HG03342 (cell line): ENCODE data around the gene DSTN.

ENCODE experiments used
- ATAC-seq: cut with Tn5 transposase; IDR thresholded peaks from one replicate; pipeline ENCODE4 v1.9.1; 2021; ENCODE audit warnings: mild to moderate bottlenecking, moderate library complexity; ENCODE audit not compliant: unreplicated experiment

DSTN gene

DNA sequence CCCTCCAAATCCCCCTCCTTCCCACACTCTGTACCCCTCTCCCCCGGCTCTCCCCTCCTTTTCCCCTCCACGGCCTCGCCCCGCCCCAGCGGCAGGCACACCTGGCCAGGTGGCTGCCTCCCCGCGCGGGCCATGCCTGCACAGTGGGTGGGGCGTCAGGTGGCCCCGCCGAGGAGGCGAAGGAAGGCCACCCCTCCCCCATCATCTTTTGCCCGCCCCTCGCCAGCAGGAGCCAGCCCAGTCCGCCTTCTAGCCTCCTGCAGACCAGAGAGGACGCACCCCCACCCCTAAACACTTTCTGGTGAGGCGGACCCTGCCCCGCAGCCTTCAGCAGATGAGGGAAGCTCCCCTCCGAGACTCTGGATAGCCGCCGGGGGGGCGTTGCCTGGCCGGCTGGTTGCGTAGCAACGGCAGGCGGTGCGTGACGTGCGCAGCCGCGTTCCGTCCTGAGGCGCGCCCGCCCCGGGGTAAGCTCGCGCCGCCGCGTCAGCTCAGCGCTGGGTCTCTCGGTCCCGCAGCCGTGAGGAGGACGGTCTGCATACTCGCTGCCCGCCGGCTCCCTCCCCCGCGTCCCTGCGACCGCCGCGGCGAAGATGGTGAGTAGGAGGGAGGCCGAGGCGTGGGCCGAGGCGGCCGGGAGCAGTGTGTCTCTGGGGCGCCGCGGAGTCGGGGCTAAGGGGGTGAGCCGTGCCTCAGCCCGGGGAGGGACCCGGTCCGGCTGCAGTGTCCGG, at the start of gene DSTN:
Gene DSTN (plus strand): TSS at position 460 of the 731 bp plus-strand sequence. CDS start 134 bp downstream, at position 594.
- peak; percentile 93 for ATAC-seq

DNA sequence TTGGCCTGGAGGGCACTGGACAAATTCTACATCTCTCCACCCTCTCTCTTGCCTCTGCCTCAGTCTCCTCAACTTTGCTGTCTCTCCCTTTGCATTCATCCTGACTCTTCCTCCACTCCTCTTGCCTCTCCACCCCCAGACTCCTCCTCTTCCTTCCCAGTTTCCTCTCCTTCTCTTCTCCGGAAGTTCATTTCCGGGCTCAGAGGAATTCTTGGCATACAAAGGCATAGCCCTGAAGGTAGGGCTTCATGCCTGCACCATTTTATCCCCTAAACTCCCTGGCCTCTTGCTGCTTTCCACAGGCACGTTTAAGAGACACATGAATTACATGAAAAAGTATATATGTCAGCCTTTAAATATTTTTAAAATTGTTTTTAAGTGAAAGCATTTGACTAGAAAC, 49.3 kb upstream of the DSTN start:
- no peak for ATAC-seq

DNA sequence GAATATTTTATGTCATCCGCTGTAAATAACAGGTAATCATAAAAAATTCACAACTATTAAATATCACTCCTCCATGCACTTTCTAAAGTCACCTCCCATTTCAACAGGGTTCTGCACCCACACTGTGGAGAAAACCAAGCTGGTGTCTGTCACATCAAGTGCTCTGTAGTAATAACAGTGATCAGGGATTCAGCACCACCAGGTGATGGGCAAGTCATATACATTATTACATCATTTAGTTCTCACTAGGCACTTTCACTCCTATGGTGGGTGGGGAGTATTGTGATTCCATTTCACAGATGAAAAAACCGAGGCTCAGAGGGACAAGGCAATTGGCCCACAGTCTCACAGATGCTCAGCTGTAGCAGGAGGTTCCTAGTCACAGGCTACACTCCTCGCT, 47.3 kb upstream of the DSTN start:
- ATAC-seq: no peak

DNA sequence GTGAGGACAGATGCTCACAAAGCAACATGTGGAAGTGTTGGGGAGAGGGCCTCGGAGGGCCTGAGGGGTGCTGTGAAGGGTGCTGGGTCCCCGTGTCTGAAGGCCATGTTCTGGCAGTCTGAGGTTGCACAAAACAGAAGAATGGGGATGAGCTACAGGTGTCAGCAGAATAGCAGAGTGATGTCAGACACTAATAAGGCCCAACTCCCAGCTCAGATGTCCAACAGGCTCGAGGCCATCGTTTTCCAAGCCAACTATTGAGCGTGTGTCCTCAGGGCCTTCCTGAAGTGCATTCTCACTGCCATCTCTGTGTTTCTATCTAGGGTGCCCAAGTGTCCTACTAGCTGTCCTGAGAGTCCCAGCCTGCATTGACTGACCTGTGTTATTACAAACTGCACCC, 46.5 kb upstream of the DSTN start:
- ATAC-seq: no peak

DNA sequence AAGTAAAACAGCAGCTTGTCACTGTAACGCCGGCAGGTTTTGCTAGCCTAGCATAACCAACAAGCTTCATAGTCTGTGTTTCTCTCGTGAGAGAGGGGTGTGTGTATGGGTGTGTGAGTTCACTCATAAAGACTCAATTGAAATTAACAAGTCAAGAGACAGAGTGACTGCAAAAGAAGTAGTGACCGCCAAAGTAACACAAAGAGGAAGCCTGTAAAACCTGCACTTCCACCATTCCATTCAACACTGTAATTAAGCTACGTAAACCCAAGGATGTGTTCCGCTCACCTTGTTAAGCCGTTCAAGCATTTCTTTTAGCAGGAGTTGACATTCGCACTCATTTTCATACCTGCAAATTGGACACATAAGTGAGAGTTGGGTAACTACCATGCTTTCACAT, 45.3 kb upstream of the DSTN start:
- no peak for ATAC-seq

DNA sequence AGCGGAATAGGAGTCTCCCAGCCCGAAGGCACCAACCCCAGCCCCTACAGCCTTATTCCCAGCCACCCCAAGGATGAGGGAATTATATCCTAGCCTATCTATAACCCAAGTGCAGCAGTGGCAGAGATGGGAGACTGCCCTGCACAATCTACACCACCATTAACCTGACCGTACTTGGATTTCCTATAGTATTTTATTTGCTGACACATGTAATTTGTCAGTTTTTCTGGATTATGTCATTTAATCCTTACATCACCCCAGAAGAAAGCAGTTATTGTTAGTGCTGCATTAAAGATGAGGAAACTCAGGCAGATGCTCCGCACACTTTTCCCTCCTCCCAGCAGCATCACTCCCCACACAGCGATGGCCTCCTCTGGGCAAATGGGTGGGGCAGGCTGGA, 44.7 kb upstream of the DSTN start:
- ATAC-seq: no peak

DNA sequence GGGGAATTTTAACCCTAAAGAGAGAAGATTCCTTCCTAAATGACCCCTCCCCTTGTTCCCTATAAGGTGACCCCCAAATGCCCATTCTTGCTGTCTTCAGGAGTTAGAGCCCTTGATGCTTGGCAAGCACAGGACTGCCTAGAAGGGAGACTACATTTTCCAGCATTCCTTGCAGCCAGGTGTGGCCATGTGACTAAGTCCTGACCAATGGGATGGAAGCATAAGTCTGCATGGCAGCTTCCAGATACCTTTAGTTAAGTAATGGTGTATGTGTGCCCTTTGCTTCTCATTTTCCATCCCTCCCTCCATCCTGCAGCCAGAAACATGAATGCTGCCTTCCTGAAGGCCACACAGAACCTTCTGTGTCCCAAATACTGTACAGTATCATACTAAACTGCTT, 44.2 kb upstream of the DSTN start:
- peak; percentile 56 for ATAC-seq

DNA sequence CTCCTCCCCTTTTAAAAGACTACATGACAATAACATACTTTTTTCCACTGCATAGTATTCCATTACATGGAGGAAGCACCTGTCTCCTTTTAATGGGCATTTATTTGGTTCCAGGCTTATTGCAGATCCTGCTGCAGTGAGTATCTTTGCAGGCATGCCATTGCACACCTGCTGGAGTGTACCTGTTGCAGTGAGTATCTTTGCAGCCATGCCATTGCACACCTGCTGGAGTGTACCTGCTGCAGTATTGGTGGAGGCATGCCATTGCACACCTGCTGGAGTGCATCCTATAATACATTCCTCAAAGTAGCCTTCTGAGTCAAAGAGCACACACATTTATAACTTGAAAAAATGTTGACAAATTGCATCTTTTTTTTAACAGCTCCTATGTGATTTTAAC, 40.3 kb upstream of the DSTN start:
- no peak for ATAC-seq

DNA sequence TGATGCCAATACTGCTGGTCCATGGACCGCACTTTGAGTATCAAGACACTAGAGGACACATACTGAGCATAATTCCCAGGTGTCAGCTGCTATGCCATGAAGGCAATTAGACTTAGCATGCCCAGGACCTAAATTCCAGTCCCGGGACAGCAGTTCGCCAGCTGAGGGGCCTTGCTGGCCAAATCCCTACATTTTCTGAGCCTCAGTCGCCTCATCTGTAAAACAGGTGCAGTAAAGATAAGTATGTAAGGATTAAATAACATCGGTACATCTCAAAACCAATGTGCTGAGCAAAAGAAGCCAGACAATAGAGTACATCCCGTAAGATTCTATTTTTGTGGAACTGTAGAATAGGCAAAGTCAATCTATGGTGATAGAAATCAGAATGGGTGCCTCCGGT, 39.7 kb upstream of the DSTN start:
- no peak for ATAC-seq

DNA sequence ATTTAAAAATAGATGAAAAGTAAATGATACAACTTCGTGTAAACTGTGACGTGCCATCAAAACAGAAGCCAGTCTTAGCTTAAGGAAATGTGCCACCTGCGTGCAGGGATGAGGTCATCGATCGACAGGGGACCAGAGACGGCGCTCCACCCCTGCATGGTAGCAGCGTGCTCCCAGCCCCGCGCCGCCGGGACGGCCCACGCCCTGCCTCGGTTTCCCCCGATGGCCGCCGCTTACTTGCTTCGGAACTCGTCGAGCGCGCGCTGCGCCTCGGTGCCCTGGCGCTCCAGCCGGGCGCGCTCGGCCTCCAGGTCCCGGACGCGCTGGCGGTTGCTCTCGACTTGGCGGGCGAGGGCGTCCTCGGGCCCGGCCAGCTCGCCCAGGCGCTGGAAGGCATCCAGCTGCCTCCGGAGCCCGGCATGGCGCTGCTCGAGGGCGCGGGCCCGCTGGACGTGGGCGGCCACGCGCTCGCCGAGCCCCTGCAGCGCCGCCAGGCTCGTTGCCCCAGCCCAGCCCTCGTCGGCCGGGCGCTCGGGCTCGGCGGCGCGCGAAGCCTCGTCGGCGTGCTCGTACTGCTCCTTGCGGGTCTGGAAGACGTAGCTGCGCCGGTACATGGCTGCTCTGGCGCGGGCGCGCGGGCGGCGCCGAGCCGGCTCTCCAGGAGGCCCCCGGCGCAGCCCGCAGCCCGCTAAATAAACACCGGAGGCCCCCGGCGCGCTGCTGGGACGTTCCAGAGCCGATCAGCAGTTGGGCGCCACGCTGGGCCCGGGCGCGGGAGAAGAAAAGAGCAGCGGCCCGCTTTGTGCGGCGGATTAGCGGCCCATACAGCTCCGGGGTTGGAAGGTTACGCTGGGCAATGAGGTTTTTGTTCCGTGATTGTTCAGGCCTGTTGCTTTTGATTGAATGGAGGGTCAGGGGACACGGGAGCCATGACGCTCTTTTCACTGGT, 38.9 kb upstream of the DSTN start, which contains the start of gene BFSP1:
Gene BFSP1 (minus strand): TSS at position 664 of the 949 bp plus-strand sequence. CDS start 50 bp downstream, at position 614.
- ATAC-seq: no peak

DNA sequence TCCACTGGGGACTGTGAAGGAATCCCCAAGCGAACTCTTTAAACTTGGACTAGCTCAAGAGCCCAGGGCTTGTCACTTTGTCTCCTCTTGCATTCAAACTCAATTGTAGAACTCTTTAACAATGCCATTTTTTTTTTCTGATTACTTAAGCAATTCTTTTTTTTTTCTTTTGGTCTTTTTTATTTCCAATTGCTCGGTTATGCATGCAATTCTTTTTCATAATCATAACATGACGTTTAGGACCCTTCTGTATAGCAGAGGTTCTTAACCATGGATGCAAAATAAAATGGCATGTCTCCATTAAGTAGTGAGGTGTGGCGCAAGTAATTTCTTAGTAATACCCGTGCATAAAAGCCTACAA, 38.2 kb upstream of the DSTN start:
- no peak for ATAC-seq

DNA sequence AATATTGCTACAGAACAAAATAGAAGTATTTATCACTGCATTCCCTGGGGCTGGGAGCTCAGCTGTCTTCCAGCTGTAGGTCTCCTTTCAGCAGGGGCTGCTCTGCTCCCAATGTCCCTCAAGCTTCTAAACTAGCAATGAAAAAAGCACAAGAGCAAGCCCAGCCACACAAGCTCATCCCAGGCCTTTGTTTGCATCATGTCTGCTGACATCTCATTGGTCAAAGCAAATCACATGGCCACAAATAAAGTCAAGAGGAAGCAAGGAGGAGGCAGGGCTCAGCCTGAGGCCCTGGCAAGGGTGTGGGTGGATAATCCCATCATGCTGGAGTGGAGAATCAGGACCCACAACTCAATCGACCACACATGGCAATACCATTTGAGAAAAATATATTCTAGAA, 36.5 kb upstream of the DSTN start:
- no peak for ATAC-seq

DNA sequence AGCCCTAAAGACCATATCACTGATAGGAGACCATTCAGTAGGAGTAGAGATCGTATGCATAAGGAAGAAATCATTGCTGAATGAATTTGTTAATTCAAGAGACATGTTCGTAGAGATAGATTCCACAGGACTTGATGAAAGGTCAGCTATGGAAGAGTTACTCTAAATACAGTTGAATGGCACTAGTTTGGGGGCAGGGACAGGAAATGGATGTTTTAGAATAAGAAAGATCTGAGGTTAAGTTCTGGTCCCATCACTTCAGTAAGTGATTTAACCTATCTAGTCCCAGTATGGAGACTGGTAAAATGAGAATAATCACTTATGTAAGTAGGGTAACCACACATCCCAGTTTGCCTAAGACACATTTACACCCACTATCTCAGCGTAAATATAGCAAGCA, 35.8 kb upstream of the DSTN start:
- ATAC-seq: no peak

DNA sequence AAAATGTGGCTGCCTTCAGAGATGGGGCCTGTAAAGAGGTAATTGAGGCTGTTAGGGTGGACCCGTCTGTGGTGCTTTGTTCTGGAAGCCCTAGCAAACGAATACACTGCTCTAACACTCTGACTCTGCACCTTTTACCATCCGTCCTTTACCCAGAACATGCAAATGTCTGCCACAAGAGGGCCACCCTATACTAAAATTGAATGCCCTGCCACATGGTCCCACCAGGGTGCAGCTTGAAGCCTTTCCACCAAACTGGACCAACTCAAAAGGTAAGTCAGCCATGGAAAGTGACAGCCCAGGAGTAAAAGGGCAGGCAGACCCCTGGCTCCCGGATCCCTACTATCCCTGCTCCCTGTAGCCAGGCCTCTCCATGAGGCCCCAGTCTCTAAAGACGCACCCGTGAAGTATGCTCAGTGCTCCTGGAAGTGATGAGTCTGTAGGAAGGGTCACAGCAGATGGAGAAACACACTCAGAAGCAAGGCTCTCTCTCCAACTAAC, 32.9 kb upstream of the DSTN start:
- ATAC-seq: peak; percentile 83

DNA sequence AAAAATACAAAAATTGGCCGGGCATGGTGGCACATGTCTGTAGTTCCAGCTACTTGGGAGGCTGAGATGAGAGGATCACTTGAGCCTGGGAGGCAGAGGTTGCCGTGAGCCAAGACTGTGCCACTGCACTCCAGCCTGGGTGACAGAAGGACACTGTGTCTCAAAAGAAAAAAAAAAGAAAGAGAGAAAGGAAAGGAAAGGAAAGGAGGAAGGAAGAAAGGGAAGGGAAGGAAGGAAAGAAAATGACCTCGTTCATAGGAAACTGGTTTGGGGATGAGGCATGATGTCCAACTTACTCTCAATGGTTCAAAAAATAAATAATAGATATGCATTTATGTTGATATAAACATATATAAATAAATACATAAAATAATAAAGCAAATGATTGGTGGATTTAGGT, 31.9 kb upstream of the DSTN start:
- ATAC-seq: no peak

DNA sequence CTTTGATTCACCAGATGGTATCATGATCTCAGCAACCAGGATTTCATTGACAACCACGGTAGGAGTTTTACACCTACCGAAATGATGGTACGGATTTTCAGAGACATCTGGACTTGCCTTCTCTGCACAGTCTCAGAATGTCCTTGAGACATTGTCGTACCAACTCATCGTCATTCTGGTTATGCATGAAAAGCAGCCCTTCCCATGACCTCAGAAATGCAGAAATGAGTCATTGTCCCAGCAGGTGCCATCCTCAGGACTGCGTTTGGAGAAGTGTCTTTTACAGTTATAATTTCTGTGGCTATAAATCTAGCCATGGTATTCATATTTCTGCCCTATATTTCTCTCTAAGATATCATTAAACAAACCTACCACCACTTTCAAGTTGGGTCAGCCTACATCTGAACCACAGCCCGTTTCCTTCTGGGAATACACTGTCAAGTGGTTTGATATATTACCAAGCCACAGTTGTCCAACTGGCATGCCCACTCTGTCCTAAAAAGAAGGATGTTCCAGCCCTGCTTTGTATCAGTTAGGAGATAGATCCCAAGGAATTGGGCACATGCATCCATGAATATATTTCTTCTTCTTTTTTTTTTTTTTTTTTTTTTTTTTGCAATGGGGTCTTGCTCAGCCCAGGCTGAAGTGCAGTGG, 31.2 kb upstream of the DSTN start:
- ATAC-seq: peak; percentile 86

DNA sequence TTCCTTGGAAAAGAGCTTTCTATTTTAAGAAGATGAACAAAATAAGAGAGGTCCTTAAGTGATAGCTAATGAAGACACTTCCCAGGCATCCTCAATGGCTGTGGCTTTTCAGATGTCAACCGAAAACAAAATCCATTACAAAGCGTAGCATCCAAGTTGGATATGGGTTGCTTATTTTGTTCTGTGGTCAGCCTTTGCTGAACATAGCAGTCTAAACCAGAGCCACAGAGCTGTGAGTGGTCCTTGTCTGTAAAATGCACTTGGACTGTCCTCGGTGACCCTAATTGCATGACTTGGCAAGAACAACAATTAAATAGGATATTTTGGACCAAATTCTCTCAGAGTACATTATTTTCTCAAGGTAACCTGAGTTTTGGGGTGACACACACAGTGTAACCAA, 28.3 kb upstream of the DSTN start:
- no peak for ATAC-seq

DNA sequence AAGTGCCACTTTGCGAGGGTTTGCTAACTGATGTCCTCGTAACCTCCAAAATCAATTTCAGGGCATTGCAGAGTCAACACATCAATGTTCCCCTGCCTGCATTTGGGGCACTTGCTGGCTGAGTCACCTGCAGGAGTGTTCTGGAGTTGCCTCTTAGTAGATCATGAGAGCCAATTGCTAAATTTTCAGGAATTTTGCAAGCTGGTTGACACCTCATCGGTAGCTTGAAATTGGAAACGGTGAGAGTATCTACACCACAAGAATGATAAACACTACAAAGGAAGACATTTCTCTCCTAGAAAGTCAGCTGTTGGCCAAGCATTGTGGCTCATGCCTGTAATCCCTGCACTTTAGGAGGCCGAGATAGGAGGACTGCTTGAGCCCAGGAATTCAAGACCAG, 27.9 kb upstream of the DSTN start:
- no peak for ATAC-seq

DNA sequence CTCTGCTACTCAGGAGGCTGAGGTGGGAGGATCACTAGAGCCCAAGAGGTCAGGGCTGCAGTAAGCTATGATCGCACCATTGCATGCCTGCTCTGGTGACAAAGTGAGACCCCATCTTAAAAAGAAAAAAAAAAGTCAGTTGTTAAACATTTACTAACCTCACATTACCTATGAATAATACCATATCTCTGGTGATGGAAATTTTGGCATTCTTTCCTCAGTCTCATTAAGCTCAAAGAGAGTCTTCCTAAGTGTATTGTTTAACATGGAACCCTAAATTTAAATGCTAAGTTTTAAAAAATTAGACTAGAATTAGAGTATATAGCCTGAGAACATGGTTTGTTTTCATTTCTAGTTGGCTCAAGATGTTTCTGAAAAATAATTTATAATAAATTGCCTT, 27.4 kb upstream of the DSTN start:
- no peak for ATAC-seq

DNA sequence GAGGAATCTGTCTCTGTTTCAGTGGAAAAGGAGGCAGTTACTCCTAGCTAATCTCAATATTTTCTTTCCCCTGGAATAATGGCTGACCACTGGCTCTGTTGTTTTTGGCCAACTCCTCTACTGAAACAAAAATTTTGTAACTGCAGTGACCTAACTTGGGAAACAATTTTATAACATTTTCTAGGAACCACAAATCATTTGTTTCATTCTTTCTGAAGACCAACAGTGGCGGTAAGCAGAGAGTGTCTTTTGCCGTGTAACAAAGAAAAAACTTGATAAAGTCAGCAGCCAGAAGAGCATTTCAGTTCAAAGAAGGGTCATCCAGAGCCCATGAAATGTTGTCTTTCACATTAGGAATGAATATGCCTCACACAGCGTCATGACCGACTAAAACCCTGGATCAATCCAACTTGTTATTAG, 26.9 kb upstream of the DSTN start:
- ATAC-seq: no peak

DNA sequence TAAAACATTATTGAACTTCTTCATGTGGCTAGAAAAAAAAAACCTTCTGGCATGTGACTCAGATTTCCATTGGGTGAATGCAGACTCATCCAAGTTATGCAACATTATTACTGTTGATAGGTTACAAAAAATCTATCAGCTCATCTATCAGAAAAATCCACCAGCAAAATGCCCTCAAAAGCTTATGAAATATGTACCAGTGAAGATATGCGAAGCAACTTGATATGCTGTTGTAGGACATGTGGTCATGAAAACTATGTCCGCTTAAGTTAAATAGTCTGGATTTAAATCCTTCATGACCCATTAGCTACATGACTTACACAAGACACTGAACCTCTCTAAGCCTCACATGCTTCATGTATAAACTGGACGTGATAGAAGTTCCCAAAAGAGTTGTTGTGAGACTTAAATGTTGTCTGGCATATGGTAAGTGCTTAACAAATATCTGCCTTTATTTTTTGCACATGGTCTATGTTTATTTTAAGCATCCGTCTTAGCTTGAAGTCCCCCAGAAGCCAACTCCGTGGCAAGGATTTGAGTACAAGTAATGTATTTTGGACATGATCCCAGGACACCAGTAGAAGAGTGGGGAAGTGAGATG, 26.2 kb upstream of the DSTN start:
- no peak for ATAC-seq
